GM23338 (cell line): Measurements from ENCODE around the gene POLR1E.
"Not testable (repeated sequence)": the region's sequence is repeated elsewhere in the genome, so short reads cannot be mapped to it uniquely, and the experiment has no call there.

Experiments
- CREB1 ChIP-seq: fragments of 250-450 bp; sonication (Bioruptor Pico); IDR thresholded peaks from 2 replicates; pipeline ENCODE4 v1.5.0; 2020; ENCODE audit warnings: low read depth, mild to moderate bottlenecking, moderate library complexity
- CTCF ChIP-seq, 2 experiments: fragments of 200-600 bp in 1 of 2; sonication (generic) in 1 of 2; conservative IDR thresholded peaks; 2 replicates each; pipeline versions ENCODE4 v1.5.1 to v1.6.1; 2016 to 2017; ENCODE audit warnings: antibody characterized with exemption in 2 of 2, low read depth in 2 of 2, mild to moderate bottlenecking in 2 of 2, moderate library complexity in 1 of 2
- JUNB ChIP-seq: IDR thresholded peaks from one replicate; pipeline ENCODE4 v1.6.1; 2016; ENCODE audit warnings: antibody characterized with exemption; ENCODE audit not compliant: unreplicated experiment
- TF ChIP-seq, protein P1 (sequence below): IDR thresholded peaks from one replicate; pipeline ENCODE4 v1.6.1; 2018; ENCODE audit warnings: antibody characterized with exemption; ENCODE audit not compliant: unreplicated experiment

DNA sequence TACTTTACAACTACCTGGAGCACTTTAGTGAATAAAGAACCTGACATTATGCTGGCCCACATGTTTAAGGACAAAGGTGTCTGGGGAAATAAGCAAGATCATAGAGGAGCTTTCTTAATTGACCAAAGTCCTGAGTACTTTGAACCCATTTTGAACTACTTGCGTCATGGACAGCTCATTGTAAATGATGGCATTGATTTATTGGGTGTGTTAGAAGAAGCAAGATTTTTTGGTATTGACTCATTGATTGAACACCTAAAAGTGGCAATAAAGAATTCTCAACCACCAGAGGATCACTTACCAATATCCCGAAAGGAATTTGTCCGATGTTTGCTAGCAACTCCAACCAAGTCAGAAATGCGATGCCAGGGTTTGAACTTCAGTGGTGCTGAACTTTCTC is 8.3 kb upstream of the POLR1E start:
- not testable (repeated sequence) for TF ChIP-seq CTCF (conservative IDR thresholded peaks at IDR 0.05; ENCODE audit: low read depth in 2 of 2); JUNB; CREB1 (CRISPR knock-in tag)
- TF ChIP-seq, protein P1, sequence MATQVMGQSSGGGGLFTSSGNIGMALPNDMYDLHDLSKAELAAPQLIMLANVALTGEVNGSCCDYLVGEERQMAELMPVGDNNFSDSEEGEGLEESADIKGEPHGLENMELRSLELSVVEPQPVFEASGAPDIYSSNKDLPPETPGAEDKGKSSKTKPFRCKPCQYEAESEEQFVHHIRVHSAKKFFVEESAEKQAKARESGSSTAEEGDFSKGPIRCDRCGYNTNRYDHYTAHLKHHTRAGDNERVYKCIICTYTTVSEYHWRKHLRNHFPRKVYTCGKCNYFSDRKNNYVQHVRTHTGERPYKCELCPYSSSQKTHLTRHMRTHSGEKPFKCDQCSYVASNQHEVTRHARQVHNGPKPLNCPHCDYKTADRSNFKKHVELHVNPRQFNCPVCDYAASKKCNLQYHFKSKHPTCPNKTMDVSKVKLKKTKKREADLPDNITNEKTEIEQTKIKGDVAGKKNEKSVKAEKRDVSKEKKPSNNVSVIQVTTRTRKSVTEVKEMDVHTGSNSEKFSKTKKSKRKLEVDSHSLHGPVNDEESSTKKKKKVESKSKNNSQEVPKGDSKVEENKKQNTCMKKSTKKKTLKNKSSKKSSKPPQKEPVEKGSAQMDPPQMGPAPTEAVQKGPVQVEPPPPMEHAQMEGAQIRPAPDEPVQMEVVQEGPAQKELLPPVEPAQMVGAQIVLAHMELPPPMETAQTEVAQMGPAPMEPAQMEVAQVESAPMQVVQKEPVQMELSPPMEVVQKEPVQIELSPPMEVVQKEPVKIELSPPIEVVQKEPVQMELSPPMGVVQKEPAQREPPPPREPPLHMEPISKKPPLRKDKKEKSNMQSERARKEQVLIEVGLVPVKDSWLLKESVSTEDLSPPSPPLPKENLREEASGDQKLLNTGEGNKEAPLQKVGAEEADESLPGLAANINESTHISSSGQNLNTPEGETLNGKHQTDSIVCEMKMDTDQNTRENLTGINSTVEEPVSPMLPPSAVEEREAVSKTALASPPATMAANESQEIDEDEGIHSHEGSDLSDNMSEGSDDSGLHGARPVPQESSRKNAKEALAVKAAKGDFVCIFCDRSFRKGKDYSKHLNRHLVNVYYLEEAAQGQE, result not testable (repeated sequence)
